NCI-H2171 treated with DMSO at 0.1 percent for 48 hours (cell line): ENCODE measurements around the gene MINAR1.
A peak's percentile ranks its signal among the peaks of the same experiment; 100 is the strongest.

Experiments used
- DNase-seq: peaks from one replicate; lab custom pipeline; 2025; lab: John Stamatoyannopoulos, UW

MINAR1 gene

DNA sequence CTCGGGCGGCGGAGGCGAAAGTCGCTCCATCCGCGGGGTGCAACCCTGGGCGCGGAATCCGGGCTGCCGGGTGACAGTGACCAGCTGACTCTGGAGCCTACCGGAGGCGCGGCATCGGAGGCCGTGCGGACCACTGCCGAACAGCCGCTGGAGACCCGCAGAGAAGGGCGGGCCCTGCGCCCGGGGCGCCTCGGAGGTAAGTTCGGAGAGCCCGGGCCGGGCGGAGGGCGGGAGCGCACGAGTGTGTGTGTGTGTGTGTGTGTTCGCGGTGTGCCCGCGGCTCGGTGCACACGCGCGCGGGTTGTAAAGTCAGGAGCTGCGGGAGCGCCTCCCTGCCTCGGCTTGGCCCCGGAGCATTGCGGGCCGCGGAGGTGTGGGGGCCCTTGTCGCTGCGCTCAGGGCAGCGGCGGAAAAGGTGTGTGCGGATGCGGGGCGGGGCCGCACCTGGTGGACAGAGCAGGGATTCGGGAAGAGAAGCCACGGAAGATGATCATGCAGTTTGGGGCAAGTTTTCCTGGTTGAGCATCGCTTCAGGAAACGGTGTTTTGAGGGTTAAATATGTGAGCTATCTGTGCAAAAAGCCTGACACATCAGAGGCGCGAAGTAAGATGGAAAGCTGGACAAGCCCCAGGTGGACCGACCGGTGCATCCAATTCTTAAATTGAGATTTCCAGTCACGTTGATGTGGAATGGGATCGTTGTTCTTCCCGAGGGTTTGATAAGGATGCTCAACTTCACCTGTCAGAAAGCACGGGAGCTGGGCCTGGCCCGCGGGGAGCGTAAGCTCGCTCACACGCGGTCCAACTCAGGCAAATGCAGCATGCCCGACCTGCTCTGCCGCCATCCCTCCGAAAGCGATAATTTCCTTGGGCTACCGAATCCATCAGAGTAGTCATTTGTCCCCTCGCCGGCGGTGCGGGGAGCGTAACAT is 474 bp downstream of the MINAR1 start:
- no peak for DNase-seq

DNA sequence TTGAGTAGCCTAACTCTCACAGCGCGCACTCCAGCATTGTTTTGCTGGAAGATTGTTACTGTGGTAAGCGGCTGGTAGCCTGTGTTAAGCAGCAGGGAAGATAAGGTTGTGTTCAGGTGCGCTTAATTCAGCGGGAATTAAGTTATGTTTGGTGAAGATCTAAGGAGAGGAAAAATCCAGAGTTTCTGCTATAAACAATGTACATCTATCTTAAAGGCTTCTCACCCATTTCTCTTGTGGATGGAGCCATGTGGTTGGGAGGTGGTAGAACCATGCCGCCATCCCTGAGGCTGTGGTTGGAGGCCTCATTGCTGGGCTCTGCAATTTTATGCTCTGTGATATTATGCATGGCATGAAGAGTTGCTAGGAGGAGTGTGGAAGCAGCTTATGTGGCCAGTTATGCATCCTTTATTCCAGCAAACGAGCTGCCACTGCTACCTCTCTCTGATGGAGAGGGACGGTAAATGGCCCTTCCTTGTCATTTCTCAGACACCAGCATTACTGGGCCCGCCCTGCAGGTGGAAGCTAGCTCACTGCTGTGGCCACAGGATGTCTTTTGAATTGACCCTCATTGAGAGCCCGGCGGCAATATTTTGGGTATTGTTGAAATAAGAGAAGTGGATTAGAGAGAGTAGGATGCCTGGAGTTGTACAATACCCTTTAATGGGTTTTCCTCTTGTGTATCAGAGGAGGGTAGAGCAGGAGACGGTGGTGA is 1.3 kb downstream of the MINAR1 start:
- no peak for DNase-seq

DNA sequence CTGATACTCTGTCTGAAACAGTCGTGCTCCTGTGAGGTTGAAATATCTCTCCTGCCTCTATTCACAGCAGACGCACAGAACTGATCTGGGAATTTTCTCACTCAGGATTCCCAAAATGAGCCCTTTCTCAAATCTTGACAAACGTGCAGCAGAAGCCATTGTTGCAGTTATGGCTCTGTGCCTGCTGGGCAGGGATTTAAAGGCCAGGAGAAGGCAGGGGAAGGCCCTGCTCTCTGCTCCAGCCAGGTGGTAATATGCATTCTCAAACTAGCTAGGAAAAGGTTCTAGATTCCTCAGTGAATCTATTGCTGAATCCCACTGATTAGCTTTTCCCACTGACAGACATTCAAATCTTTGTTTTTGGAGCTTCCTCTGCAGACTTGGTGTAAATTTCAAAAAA is 2.2 kb downstream of the MINAR1 start:
- DNase-seq = no peak

DNA sequence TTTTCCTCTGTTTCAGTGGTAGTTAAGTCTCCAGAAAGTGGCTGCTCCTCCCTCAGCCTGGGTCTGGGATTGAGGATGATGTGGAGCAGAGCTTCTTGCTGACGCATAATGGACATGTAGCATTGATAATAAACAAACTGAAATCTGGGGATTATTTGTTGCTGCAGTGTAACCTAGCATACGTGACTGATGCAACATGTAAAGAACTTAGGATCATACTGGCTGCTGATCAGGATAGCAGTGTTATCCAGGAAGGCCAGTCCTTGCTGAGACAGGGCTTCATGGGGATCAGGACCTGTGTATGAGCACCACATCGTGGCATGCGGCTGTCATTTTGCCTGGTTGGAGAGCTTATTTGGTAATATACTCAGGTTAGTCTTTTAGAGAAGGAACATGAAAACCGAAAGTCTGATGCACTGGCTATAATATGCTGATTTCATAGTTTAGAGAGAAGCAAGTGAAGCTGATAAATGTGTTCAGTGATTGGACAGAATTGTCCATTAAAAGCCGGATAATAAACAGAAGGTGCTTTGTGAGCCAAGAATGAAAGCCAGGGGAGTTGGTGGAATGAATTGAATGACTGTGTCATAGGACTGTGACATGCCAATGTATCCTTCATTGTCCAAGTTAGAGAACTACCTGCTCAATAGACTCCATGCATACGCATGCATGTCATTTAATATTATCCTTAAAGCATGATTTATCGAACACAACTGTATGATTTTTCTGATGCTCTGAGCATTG is 4.1 kb downstream of the MINAR1 start:
- no peak for DNase-seq

DNA sequence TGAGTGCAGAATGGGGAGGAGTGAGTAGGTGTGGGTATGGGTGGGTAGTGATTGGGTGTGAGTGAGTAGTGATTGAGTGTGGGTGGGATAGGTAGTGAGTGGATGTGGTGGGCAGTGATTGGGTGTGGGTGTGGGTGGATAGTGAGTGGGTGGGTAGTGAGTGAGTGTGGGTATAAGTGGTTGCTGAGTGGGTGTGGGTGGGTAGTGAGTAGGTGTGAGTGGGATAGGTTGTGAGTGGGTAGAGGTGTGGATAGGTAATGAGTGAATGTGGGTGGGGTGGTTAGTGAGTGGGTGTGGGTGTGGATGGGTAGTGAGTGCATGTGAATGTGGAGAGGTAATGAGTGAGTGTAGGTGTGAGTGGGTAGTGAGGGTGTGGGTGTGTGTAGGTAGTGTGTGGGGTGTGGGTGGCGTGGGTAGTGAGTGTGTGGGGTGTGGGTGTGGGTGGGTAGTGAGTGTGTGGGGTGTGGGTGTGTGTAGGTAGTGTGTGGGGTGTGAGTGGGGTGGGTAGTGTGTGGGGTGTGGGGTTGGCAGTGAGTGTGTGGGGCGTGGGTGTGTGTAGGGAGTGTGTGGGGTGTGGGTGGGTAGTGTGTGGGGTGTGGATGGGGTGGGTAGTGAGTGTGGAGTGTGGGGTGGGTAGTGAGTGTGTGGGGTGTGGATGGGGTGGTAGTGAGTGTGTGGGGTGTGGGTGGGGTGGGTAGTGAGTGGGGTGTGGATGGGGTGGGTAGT is 5.3 kb downstream of the MINAR1 start:
- DNase-seq = no peak

DNA sequence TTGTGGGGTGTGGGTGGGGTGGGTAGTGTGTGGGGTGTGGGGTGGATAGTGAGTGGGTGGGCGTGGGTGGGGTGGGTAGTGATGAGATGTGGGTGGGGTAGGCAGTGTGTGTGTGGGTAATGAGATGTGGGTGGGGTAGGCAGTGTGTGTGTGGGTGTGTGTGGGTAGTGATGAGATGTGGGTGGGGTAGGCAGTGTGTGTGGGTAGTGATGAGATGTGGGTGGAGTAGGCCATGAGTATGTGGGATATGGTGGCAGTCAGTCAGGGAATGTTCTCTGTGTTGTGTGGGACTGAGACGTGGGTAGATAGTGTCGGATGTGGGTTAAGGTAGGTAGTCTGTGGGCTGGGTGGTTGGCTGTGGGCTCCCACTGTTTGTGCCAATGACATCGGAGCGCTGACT is 7.1 kb downstream of the MINAR1 start:
- no peak for DNase-seq

DNA sequence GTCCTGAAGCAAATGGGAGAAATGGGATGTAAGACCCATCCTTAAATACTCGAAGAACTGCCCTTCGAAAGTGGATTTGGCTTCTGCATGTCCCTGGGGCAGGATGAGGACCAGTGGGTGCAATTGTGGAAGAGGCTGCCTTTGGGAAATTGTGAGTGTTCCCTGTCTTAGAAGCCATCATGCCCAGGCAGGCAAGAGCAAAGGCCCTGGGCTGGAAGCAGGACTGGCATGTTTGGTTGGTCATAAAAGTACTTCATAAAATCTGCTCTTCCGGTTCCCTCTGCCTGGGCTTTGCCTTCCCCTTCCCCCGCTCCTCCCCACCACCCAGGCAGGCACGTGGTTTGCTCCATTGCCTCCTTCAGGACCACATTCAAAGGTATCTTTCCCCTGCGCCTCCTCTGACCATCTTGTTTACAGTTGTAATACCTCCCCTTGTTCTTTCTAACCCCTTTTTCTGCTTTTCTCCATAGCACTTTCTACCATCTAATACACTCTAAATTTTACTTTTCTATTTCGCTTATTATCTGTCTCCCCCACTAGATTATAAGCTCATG is 8.3 kb downstream of the MINAR1 start:
- no peak for DNase-seq

DNA sequence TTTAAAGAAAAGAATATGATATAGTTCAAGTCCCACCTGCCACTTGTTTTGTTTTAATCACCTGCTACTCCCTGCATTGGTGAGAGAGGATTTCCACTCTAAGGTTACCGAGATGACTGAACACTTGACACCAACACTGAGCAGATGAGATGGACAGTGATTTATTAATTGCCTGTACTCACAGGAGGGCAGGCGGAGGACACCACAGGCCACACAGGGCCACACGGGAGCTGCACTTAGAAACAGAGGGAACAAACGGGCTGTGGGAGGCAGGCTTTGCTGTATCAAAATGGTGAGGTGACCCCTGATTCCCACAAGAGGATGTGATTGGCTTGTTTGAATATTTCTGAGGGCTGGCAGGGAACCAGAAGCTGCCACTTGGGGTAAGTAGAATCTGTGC is 10.8 kb downstream of the MINAR1 start:
- peak; percentile 61 for DNase-seq

DNA sequence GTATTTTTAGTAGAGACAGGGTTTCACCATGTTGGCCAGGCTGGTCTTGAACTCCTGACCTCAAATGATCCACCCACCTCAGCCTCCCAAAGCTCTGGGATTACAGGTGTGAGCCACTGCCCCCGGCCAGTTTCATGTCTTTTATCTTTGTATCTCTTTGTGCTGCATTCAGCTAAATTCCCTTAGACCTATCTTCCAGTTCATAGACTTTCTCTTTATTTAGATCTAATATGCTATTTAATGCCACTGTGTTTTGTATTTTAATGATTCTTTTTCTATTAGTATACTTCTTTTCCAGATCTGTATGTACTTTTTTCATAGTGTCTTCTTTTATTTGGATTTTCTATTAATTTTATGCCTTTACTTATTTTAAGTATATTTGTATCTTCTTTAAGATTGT is 14.9 kb downstream of the MINAR1 start:
- DNase-seq = no peak

DNA sequence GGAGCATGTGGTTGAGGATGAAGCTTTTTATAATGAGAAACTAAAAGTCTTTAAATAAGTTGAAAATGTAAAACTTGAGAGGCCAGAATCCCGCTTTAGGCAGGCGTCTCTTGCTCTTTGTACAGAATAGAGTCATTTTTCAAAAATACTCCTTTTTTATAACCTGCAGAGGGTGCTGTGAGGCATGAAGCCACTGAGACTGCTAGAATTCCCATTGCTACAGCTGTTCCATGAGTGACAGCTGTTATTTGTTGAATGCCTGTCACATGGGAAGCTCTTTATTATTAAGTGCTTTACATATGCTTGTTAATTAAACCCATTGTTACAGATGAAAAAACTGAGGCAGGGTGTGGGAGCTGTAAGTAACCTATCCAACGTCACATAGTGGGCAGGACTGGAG is 18.5 kb downstream of the MINAR1 start:
- DNase-seq = peak; percentile 52

DNA sequence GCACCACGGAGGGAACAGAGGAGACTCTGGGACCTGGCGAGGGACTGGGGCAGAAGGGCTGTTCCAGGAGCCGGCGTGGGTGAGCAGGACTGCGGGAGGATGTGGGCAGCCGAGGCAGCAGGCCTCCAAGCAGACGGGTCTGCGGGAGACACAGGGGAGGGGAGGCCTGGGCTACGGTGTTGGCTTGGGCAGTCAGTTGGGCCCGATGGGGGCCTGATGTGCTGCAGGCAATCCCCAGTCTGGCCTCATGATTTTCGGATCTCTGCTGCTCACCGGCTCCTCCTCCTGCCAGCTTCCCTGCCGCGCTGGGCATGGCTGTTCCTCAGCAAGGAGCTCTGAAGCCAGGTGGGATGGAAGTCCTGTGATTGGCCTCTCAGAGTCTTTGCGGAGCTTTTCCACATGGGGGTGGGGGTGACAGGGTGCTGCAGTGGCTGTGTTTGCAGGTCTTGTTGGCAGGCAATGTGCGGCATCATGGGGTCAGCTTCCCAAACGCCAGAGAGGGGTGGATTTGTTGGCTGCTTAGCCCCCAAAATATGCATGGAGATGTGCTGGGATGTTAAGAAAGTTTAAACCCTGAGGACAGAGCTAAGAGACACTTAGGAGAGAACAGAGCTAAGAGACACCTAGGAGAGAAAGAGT is 19.3 kb downstream of the MINAR1 start:
- no peak for DNase-seq

DNA sequence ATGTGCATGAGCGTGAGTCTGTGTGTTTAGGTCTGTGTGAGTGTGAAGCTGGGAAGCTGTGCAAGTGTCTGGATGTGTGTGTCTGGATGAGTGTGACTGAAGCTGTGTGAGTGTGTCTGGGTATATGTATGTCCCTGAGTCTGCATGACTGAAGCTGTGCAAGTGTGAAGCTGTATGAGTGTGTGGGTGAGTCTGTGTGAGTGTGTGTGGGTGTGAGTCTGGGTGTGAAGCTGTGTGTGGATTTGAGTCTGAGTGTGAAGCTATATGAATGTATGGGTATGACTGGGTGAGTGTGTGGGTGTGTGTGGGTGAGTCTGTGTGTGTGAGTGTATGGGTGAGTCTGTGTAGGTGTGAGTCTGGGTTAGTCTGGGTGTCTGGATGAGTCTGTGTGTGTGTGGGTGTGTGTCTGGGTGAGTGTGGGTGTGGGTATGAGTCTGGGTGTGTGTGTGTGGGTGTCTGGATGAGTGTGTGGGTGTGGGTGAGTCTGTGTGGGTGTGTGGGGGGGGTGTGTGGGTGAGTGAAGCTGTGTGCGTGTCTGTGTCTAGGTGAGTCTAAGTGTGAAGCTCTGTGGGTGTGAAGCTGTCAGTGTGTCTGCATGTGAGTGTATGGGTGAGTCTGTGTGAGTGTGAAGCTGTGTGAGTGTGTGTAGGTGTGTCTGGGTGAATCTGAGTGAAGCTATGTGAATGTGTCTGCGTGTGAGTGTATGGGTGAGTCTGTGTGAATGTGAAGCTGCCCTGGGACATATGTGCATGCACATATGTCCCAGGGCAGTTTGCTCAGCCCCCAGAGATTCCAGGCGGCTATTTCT is 20.3 kb downstream of the MINAR1 start:
- no peak for DNase-seq

DNA sequence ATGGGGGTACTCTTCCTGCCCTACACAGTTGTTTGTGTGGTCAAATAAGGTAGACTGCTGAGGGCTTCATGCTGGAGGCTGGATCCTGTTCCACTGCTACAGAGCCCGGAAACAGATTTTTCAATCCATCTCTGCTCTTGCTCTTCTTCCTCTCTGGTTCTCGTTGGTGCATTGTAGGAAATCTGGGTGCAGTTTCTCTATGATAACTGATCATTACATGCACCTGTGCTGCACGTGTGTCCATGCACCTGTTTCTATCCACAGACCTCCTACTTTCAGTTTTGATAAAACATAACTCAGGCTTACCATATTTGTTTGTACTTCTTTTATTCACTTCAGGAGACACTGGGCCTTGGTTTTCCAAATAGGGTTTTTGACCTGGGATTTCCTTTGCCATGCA is 21.3 kb downstream of the MINAR1 start:
- no peak for DNase-seq

DNA sequence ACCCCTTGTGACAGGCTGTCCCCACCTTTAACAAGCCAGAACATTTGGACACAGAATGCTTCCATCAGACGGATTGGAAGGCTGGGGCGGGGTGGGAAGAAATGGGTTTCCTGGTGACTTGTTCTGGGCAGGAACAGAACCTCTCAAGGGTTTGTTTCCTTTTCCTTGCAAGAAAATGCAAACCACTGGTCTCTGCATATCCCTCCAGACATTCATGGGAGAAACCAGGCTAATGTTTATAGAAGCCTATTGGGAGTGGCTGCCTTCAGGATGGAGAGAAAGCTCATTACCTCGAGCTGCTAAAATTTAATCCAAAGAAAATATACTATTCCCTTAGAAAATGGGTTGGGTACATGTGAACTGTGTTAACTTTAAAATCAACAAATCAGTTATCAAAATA is 21.9 kb downstream of the MINAR1 start:
- DNase-seq = no peak

DNA sequence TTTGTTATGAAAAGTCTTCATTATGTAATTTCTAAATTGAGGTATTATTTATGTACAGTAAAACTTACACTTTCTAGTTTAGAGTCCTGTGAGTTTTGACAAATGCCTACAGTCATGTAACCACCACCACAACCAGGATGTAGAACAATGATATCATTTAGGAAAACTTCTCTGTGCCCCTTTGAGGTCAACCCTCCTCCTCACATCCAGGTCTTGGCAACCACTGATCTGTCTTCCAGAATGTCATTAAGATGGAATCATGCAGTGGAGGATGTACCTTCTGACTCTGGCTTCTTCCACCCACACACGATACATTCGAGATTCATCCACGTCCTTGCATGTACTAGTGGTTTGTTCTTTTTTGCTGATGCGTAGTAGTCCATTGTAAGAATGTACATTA is 23.2 kb downstream of the MINAR1 start:
- no peak for DNase-seq

DNA sequence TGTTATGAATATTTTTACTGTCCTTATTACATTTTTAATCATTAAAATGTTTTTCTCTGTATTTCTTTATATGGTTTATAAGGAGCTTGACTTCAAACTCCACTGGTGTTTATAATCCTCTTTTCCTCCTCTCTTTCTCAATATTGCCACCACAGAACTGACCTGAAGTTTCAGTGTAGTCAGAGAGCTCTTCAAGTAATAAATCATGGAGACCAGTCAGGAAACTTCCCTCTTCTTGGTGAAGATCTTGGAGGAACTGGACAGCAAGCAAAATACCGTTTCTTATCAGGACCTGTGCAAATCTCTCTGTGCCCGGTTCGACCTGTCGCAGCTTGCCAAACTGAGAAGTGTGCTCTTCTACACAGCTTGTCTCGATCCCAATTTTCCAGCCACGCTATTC is 23.8 kb downstream of the MINAR1 start:
- DNase-seq = no peak

DNA sequence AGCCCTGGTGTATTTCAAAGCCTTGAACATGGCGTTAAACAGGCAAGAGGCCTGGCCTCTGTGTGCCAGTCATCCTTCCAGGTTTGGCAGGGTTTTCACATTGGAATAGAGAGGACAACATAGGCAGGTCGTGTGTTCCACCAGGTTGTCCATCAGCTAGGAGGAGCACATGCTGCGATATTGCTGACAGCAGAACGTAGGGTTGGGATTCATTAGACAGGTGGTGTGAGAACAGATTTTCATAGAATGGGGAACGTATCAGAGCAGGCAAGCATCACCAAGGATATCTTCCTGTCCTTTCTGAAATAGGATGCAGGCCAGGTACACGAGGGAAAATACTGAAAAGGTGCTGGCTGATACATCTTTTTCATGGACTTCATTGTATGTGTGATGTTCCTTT is 26.4 kb downstream of the MINAR1 start:
- DNase-seq = no peak

DNA sequence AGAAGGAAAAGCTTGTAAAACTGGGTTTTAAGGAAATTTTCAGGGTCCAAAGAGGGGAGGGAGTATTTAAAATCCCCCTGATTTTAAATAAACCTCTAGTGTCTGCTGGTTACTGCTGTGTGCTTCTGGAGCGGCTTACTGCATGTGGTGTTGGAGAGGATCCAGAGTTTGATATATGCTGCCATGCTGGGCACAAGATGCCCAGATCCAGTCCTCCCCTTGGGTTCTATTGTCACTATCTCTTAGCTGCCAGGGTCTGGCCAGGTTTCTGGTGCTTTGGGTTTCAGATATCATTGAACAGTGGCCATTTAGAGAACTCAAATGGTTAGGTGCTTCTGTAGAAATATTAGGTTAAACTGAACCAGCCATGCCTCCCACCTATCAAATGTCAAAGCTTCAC is 27.5 kb downstream of the MINAR1 start:
- DNase-seq = no peak

DNA sequence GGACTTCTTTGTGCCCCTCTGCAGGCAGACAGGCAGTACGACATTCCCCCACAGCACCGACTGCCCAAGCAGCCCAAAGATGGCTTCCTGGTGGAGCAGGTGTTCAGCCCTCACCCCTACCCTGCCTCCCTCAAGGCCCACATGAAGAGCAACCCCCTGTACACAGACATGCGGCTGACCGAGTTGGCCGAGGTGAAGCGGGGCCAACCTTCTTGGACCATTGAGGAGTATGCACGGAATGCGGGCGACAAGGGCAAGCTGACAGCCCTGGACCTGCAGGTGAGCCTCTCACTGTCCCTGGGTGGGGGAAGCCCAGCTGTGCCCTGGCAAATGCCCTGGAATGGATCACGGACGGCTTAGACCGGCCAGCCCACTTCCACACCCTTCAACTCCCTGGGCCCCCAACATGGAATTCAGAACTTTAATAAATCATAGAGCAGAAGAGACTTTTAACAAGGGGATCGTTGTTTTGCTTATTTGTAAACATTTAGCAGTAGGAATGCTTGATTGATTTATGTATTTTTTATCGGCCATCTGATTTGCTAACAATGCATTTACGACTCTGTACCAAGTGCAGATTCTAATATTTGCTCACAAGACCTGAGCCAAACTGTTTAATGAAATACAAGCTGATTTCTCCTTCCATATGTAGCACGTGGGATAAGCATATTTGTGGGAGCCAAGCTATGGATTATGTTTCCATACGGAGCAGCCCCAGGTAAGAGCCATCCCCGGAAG is 31.1 kb downstream of the MINAR1 start:
- DNase-seq = no peak

DNA sequence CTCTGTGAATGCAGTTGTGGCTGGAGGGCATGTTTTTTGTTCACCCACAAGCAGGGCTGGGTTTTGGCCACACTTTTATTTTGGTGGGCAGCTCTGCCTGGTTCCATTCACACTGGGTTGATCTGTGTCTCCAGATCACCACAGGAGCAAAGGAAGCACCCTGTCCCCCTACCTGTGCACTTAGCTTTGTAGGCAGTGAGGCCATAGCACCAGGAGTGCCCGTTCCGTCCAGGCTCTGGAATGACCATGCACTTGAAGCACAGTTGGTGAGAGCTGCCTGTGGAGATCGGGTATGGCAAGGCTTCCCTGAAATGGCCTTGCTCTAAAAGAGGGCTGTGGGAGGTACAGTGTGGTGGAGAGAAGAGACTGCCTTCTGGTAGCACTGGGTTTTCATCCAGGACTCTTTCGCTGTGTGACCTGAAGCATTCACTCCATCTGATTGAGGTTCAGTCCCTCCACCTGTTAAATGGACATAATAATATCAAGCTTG is 31.7 kb downstream of the MINAR1 start:
- no peak for DNase-seq
